Glutamatergic neuron (in vitro differentiated cells): ENCODE results near the gene GAN. TPM values are rescaled to one million over a fixed set of nuclear protein-coding genes. Genes with fewer than 3 reads are reported as not detected.

Experiments used
- DNase-seq: peaks from one replicate; pipeline ENCODE4 v3.0.0; 2022
- H3K27ac Mint-ChIP-seq: one replicate; pipeline ENCODE4 v1.8.0; 2020; ENCODE audit warnings: mild to moderate bottlenecking, mixed read lengths, inconsistent platforms; ENCODE audit not compliant: unreplicated experiment
- H3K27me3 Mint-ChIP-seq: one replicate; pipeline ENCODE4 v1.8.0; 2020; ENCODE audit warnings: mild to moderate bottlenecking, moderate library complexity, mixed read lengths, inconsistent platforms; ENCODE audit not compliant: unreplicated experiment
- H3K36me3 Mint-ChIP-seq: one replicate; pipeline ENCODE4 v1.8.0; 2020; ENCODE audit warnings: mild to moderate bottlenecking, mixed read lengths, inconsistent platforms; ENCODE audit not compliant: unreplicated experiment
- H3K4me1 Mint-ChIP-seq: one replicate; pipeline ENCODE4 v1.8.0; 2020; ENCODE audit warnings: mild to moderate bottlenecking, low read depth, mixed read lengths, inconsistent platforms; ENCODE audit not compliant: unreplicated experiment
- H3K4me3 Mint-ChIP-seq: one replicate; pipeline ENCODE4 v1.8.0; 2020; ENCODE audit warnings: mild to moderate bottlenecking, mixed read lengths, inconsistent platforms; ENCODE audit not compliant: unreplicated experiment
- H3K9me3 Mint-ChIP-seq: one replicate; pipeline ENCODE4 v1.8.0; 2020; ENCODE audit warnings: mild to moderate bottlenecking, moderate library complexity, mixed read lengths, inconsistent platforms; ENCODE audit not compliant: unreplicated experiment
- CTCF ChIP-seq: fragments of 200-600 bp; sonication (generic); IDR thresholded peaks from one replicate; pipeline ENCODE4 v1.5.0; 2021; ENCODE audit not compliant: partially characterized antibody, unreplicated experiment
- total RNA-seq: library from RNA; stranded (reverse); fragmentation: NEBNext Ultra II Directional; extraction: Animal tissue kit (Norgen Biotek cat#: 25700); gene quantifications from one replicate; pipeline ENCODE4 v1.2.1, GENCODE V29; 2021; ENCODE audit not compliant: unreplicated experiment

GAN gene
- total RNA-seq, 1 donor from 2014 or later = 14.4 TPM

GRCh38 chr16:81321536-81321935 is 6.8 kb downstream of the GAN start:
- H3K9me3 Mint-ChIP-seq = peaks cover 1% of the 10 kb centered on the region
- no peaks in the 10 kb centered on the region for H3K36me3 Mint-ChIP-seq
- no peaks in the 10 kb centered on the region for H3K27me3 Mint-ChIP-seq
- no peaks in the 10 kb centered on the region for H3K4me1 Mint-ChIP-seq
- H3K4me3 Mint-ChIP-seq = no peak overlapping the region
- no peak for DNase-seq
- no peak for TF ChIP-seq CTCF
- no peak overlapping the region for H3K27ac Mint-ChIP-seq

- peaks cover 9% of the 10 kb centered on the region for H3K4me1 Mint-ChIP-seq
- no peaks in the 10 kb centered on the region for H3K27me3 Mint-ChIP-seq
- H3K9me3 Mint-ChIP-seq = no peaks in the 10 kb centered on the region
- H3K4me3 Mint-ChIP-seq = no peak overlapping the region
- no peak overlapping the region for H3K27ac Mint-ChIP-seq
- DNase-seq = no peak
- H3K36me3 Mint-ChIP-seq = no peaks in the 10 kb centered on the region
- no peak for TF ChIP-seq CTCF
These were observed 10.0 kb downstream of the GAN start for GRCh38 chr16:81324808-81325207.

- peaks cover 11% of the 10 kb centered on the region for H3K4me1 Mint-ChIP-seq
- no peak for TF ChIP-seq CTCF
- H3K27ac Mint-ChIP-seq = no peak overlapping the region
- no peaks in the 10 kb centered on the region for H3K9me3 Mint-ChIP-seq
- no peak for DNase-seq
- H3K27me3 Mint-ChIP-seq = no peaks in the 10 kb centered on the region
- H3K4me3 Mint-ChIP-seq = no peak overlapping the region
- no peaks in the 10 kb centered on the region for H3K36me3 Mint-ChIP-seq
These were observed 12.2 kb downstream of the GAN start for GRCh38 chr16:81327011-81327410.

GRCh38 chr16:81327447-81328196 is 12.9 kb downstream of the GAN start:
- DNase-seq = no peak
- H3K27ac Mint-ChIP-seq = no peak overlapping the region
- no peak overlapping the region for H3K4me3 Mint-ChIP-seq
- peaks cover 11% of the 10 kb centered on the region for H3K4me1 Mint-ChIP-seq
- TF ChIP-seq CTCF = no peak
- no peaks in the 10 kb centered on the region for H3K9me3 Mint-ChIP-seq
- no peaks in the 10 kb centered on the region for H3K27me3 Mint-ChIP-seq
- peaks cover 4% of the 10 kb centered on the region for H3K36me3 Mint-ChIP-seq

- no peak for DNase-seq
- H3K4me3 Mint-ChIP-seq = peak overlapping the region; percentile 2
- no peaks in the 10 kb centered on the region for H3K27me3 Mint-ChIP-seq
- H3K4me1 Mint-ChIP-seq = peaks cover 11% of the 10 kb centered on the region
- no peak for TF ChIP-seq CTCF
- no peaks in the 10 kb centered on the region for H3K9me3 Mint-ChIP-seq
- no peak overlapping the region for H3K27ac Mint-ChIP-seq
- H3K36me3 Mint-ChIP-seq = peaks cover 6% of the 10 kb centered on the region
These were observed 15.2 kb downstream of the GAN start for GRCh38 chr16:81329947-81330346.
